ENCODE results near the gene FAM32A.

FAM32A gene

GRCh38 chr19:16213076-16213475 is 27.9 kb downstream of the FAM32A start:
- no peak for TF ChIP-seq CTCF (IDR thresholded peaks at IDR 0.05; ENCODE audit: insufficient read depth, low read depth, low read length, missing control alignments)
- no peak overlapping the region for H3K4me3 ChIP-seq (ENCODE audit: low read depth, low read length)
- DNase-seq (ENCODE audit: low read depth): no peak

- DNase-seq (ENCODE audit: low read depth): no peak
- TF ChIP-seq CTCF (IDR thresholded peaks at IDR 0.05; ENCODE audit: insufficient read depth, low read depth, low read length, missing control alignments): no peak
- no peak overlapping the region for H3K4me3 ChIP-seq (ENCODE audit: low read depth, low read length)
These were observed 31.8 kb downstream of the FAM32A start for GRCh38 chr19:16216744-16217670.

- no peak overlapping the region for H3K4me3 ChIP-seq (ENCODE audit: low read depth, low read length)
- peak; percentile 0 for DNase-seq (ENCODE audit: low read depth)
- no peak for TF ChIP-seq CTCF (IDR thresholded peaks at IDR 0.05; ENCODE audit: insufficient read depth, low read depth, low read length, missing control alignments)
These were observed 32.7 kb downstream of the FAM32A start for GRCh38 chr19:16217716-16218451.

GRCh38 chr19:16218851-16219250 is 33.6 kb downstream of the FAM32A start:
- TF ChIP-seq CTCF (IDR thresholded peaks at IDR 0.05; ENCODE audit: insufficient read depth, low read depth, low read length, missing control alignments): no peak
- no peak overlapping the region for H3K4me3 ChIP-seq (ENCODE audit: low read depth, low read length)
- no peak for DNase-seq (ENCODE audit: low read depth)

- DNase-seq (ENCODE audit: low read depth): no peak
- no peak for TF ChIP-seq CTCF (IDR thresholded peaks at IDR 0.05; ENCODE audit: insufficient read depth, low read depth, low read length, missing control alignments)
- no peak overlapping the region for H3K4me3 ChIP-seq (ENCODE audit: low read depth, low read length)
These were observed 37.6 kb downstream of the FAM32A start for GRCh38 chr19:16222806-16223205.

GRCh38 chr19:16223746-16224145 is 38.5 kb downstream of the FAM32A start:
- no peak for DNase-seq (ENCODE audit: low read depth)
- no peak for TF ChIP-seq CTCF (IDR thresholded peaks at IDR 0.05; ENCODE audit: insufficient read depth, low read depth, low read length, missing control alignments)
- no peak overlapping the region for H3K4me3 ChIP-seq (ENCODE audit: low read depth, low read length)

Data from GM12865 (cell line).